DMS114 treated with DMSO at 0.1 percent for 48 hours (cell line): ENCODE results near the gene ATRIP.
"Not testable (repeated sequence)": the region's sequence is repeated elsewhere in the genome, so short reads cannot be mapped to it uniquely, and the experiment has no call there.

Experiments used
- DNase-seq: peaks from one replicate; lab custom pipeline; 2025; ENCODE audit not compliant: unreplicated experiment; lab: John Stamatoyannopoulos, UW

ATRIP gene

GRCh38 chr3:48467110-48467454 lies 20.5 kb downstream of the ATRIP start:
- no peak for DNase-seq

GRCh38 chr3:48467473-48468267 lies 21.1 kb downstream of the ATRIP start:
- DNase-seq = no peak

- DNase-seq = no peak
Observed at GRCh38 chr3:48468329-48468731, 21.8 kb downstream of the ATRIP start.

GRCh38 chr3:48469046-48469915 lies 22.7 kb downstream of the ATRIP start:
- no peak for DNase-seq

- no peak for DNase-seq
Observed at GRCh38 chr3:48470286-48470685, 23.7 kb downstream of the ATRIP start.

GRCh38 chr3:48472673-48472922 lies 26.1 kb downstream of the ATRIP start:
- no peak for DNase-seq

- peak; percentile 80 for DNase-seq
Observed at GRCh38 chr3:48472923-48473616, 26.5 kb downstream of the ATRIP start.

- DNase-seq = no peak
Observed at GRCh38 chr3:48473617-48473952, 27.0 kb downstream of the ATRIP start.

- DNase-seq = not testable (repeated sequence)
Observed at GRCh38 chr3:48474031-48474430, 27.5 kb downstream of the ATRIP start.

- DNase-seq = no peak
Observed at GRCh38 chr3:48474619-48475018, 28.1 kb downstream of the ATRIP start.

GRCh38 chr3:48475188-48475587 lies 28.7 kb downstream of the ATRIP start:
- no peak for DNase-seq

- no peak for DNase-seq
Observed at GRCh38 chr3:48476426-48477053, 30.0 kb downstream of the ATRIP start.

GRCh38 chr3:48477959-48478520 lies 31.5 kb downstream of the ATRIP start:
- no peak for DNase-seq

- DNase-seq = no peak
Observed at GRCh38 chr3:48478626-48479555, 32.4 kb downstream of the ATRIP start.

GRCh38 chr3:48480891-48481290 lies 34.4 kb downstream of the ATRIP start:
- not testable (repeated sequence) for DNase-seq

GRCh38 chr3:48482822-48483221 lies 36.3 kb downstream of the ATRIP start:
- DNase-seq = not testable (repeated sequence)

- DNase-seq = no peak
Observed at GRCh38 chr3:48486952-48487351, 40.4 kb downstream of the ATRIP start.

- no peak for DNase-seq
Observed at GRCh38 chr3:48492461-48493202, 46.1 kb downstream of the ATRIP start.

- no peak for DNase-seq
Observed at GRCh38 chr3:48493203-48493501, 46.6 kb downstream of the ATRIP start.

GRCh38 chr3:48500656-48501055 lies 54.1 kb downstream of the ATRIP start:
- DNase-seq = no peak
